ENCODE data around the gene MEGF11.

DNA sequence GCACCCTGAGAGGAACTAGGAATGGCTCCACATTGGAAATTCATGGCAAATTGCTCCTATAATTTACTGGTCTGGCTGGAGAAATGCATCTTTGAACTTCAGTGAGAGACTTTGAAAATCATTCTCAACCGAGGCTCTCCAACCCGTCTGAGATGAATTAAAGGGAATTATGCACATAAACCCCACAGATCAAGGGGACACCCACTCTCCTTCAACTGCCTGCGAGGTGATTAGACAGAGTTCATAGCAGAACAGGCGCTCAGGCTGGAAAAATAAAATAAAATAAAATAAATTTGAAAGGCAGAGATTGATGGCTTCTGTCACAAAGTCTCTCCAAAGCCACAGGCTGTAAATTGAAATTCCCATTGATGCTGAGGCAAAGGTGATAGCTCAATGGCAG is 37.7 kb downstream of the MEGF11 start:
- no peak for TF ChIP-seq POLR2A (IDR thresholded peaks at IDR 0.05)
- TF ChIP-seq, protein P1, sequence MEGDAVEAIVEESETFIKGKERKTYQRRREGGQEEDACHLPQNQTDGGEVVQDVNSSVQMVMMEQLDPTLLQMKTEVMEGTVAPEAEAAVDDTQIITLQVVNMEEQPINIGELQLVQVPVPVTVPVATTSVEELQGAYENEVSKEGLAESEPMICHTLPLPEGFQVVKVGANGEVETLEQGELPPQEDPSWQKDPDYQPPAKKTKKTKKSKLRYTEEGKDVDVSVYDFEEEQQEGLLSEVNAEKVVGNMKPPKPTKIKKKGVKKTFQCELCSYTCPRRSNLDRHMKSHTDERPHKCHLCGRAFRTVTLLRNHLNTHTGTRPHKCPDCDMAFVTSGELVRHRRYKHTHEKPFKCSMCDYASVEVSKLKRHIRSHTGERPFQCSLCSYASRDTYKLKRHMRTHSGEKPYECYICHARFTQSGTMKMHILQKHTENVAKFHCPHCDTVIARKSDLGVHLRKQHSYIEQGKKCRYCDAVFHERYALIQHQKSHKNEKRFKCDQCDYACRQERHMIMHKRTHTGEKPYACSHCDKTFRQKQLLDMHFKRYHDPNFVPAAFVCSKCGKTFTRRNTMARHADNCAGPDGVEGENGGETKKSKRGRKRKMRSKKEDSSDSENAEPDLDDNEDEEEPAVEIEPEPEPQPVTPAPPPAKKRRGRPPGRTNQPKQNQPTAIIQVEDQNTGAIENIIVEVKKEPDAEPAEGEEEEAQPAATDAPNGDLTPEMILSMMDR (IDR thresholded peaks at IDR 0.05) = no peak
- no peak for TF ChIP-seq POLR2AphosphoS5 (IDR thresholded peaks at IDR 0.05; ENCODE audit: insufficient read depth in 1 of 2, low read depth in 1 of 2)
